GM23248 (cell line): Measurements from ENCODE around the gene PRR5L. TPM values are rescaled to one million over a fixed set of nuclear protein-coding genes. Genes with fewer than 3 reads are reported as not detected.

Experiments
- DNase-seq: peaks from one replicate; pipeline ENCODE4 v3.0.0-alpha.2; 2015
- H2AFZ ChIP-seq: fragments of 200-600 bp; sonication (generic); 2 replicates; pipeline ENCODE4 v1.6.1; 2016; ENCODE audit warnings: antibody characterized with exemption
- H3F3A ChIP-seq: fragments of 200-600 bp; sonication (generic); 2 replicates; pipeline ENCODE4 v1.6.1; 2016; ENCODE audit warnings: mild to moderate bottlenecking, antibody characterized with exemption, mixed run types; ENCODE audit not compliant: insufficient read depth
- H3K27ac ChIP-seq: fragments of 200-600 bp; sonication (generic); 2 replicates; pipeline ENCODE4 v1.5.1; 2016; ENCODE audit warnings: mild to moderate bottlenecking
- H3K27me3 ChIP-seq: fragments of 200-600 bp; sonication (generic); replicated peaks from 2 replicates; pipeline ENCODE4 v1.6.1; 2016; ENCODE audit warnings: mild to moderate bottlenecking; ENCODE audit not compliant: insufficient read depth
- H3K36me3 ChIP-seq: fragments of 200-600 bp; sonication (generic); 2 replicates; pipeline ENCODE4 v1.6.1; 2016; ENCODE audit warnings: low read depth, mild to moderate bottlenecking
- H3K4me1 ChIP-seq: fragments of 200-600 bp; sonication (generic); 2 replicates; pipeline ENCODE4 v1.6.1; 2016; ENCODE audit warnings: mild to moderate bottlenecking; ENCODE audit not compliant: insufficient read depth
- H3K4me2 ChIP-seq: fragments of 200-600 bp; sonication (generic); one replicate; pipeline ENCODE4 v1.6.1; 2016; ENCODE audit warnings: mild to moderate bottlenecking; ENCODE audit not compliant: unreplicated experiment
- H3K4me3 ChIP-seq: fragments of 200-600 bp; sonication (generic); 2 replicates; pipeline ENCODE4 v1.5.1; 2016; ENCODE audit warnings: mild to moderate bottlenecking
- H3K79me2 ChIP-seq: fragments of 200-600 bp; sonication (generic); 2 replicates; pipeline ENCODE4 v1.6.1; 2016; ENCODE audit warnings: mild to moderate bottlenecking; ENCODE audit not compliant: insufficient read depth
- H3K9ac ChIP-seq: fragments of 200-600 bp; sonication (generic); 2 replicates; pipeline ENCODE4 v1.6.1; 2016; ENCODE audit warnings: mild to moderate bottlenecking
- H3K9me2 ChIP-seq: fragments of 200-600 bp; sonication (generic); 2 replicates; pipeline ENCODE4 v1.6.1; 2016; ENCODE audit warnings: mixed run types, mild to moderate bottlenecking, moderate library complexity; ENCODE audit not compliant: insufficient read depth
- H3K9me3 ChIP-seq: fragments of 200-600 bp; sonication (generic); one replicate; pipeline ENCODE4 v1.6.1; 2017; ENCODE audit warnings: low read depth
- H4K20me1 ChIP-seq: fragments of 200-600 bp; sonication (generic); 2 replicates; pipeline ENCODE4 v1.6.0; 2016; ENCODE audit not compliant: insufficient read depth
- EZH2 ChIP-seq: fragments of 200-600 bp; sonication (generic); IDR thresholded peaks from 2 replicates; pipeline ENCODE4 v1.6.1; 2018; ENCODE audit warnings: antibody characterized with exemption, mild to moderate bottlenecking; ENCODE audit not compliant: insufficient read depth, poor library complexity, severe bottlenecking
- EZH2phosphoT487 ChIP-seq: fragments of 200-600 bp; sonication (generic); IDR thresholded peaks from 2 replicates; pipeline ENCODE4 v1.6.1; 2018; ENCODE audit warnings: antibody characterized with exemption, moderate library complexity, mild to moderate bottlenecking, low read depth; ENCODE audit not compliant: insufficient read depth
- WGBS, 2 experiments: methylation state at CpG; one replicate each; pipeline ENCODE4 v1.1.6; 2015 to 2017; ENCODE audit warnings: low lambda C conversion rate in 2 of 2, low coverage in 1 of 2; ENCODE audit errors: missing lambda C conversion rate in 2 of 2; 5-methylcytosine and 5-hydroxymethylcytosine counted together
- in situ Hi-C: fragments of 300-500 bp; cut with MboI; formaldehyde crosslinking; loops from 2 replicates; pipeline ENCODE4 v1.15.0; 2020
- polyA plus RNA-seq: library from polyadenylated mRNA; unstranded; fragments of >200 nt; fragmentation: Nextera tagmentation; extraction: Ambion mirVana; gene quantifications from 2 replicates; pipeline ENCODE4 v1.2.1, GENCODE V29; 2016
- total RNA-seq: library from RNA; depleted of rRNA; stranded (reverse); fragments of >200 nt; shearing (Covaris generic); gene quantifications from 2 replicates; pipeline ENCODE4 v1.2.3, GENCODE V29; 2014

The PRR5L gene
- total and polyA plus RNA-seq, 2 experiments from 2014 or later, result 9.0 to 29.8 TPM

DNA sequence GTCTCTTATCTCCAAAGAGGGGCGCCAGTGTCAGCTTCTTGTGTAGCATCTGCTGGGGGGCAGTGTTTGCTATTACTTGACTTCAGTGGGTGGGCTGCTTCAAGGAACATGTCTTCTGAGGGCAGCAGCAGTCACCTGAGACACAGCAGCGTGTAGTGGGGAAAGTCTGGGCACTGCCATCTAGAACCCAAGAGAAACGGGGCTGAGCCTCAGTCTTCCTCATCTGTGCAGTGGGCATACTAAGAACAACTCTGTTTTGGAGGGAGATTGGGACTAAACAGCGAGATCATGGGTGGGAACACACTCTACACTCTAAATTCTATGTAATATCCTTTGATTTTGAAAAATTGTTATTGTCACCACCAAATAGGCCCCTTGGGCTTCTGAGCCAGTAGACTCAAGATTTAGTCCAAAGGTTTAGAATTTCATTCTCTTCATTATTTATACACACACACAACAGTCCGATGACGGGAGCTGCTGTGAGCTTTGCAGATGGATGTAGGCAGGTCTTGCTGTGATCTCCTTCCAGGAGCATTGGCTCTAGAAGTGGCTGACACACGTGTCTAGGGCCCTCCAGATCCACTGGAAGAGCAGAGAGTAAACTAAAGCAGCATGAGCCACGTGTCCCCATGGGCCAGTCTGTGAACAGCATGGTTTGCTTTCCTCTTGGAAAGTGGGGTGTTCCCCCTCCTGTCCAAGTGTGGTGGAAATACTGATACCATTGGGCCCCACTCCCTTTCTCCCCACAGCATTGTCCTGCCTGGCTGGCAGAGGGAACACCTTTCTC is 162.2 kb downstream of the PRR5L start:
- no peak overlapping the region for H3K4me2 ChIP-seq
- no peak overlapping the region for H3K4me3 ChIP-seq
- 84% methylated on average over 8 of the region's 8 CpGs for WGBS, 2 experiments
- peaks cover 20% of the 10 kb centered on the region for H3F3A ChIP-seq
- H3K9me2 ChIP-seq, result no peaks in the 10 kb centered on the region
- H2AFZ ChIP-seq, result no peak overlapping the region
- no peaks in the 10 kb centered on the region for H4K20me1 ChIP-seq
- no peaks in the 10 kb centered on the region for H3K27me3 ChIP-seq
- in situ Hi-C loops, result no loop called here
- TF ChIP-seq EZH2, result no peak
- no peak for TF ChIP-seq EZH2phosphoT487
- peaks cover 33% of the 10 kb centered on the region for H3K4me1 ChIP-seq
- H3K79me2 ChIP-seq, result no peaks in the 10 kb centered on the region
- H3K9ac ChIP-seq, result no peak overlapping the region
- H3K36me3 ChIP-seq, result no peaks in the 10 kb centered on the region
- no peak overlapping the region for H3K27ac ChIP-seq
- H3K9me3 ChIP-seq, result no peaks in the 10 kb centered on the region
- DNase-seq, result no peak

DNA sequence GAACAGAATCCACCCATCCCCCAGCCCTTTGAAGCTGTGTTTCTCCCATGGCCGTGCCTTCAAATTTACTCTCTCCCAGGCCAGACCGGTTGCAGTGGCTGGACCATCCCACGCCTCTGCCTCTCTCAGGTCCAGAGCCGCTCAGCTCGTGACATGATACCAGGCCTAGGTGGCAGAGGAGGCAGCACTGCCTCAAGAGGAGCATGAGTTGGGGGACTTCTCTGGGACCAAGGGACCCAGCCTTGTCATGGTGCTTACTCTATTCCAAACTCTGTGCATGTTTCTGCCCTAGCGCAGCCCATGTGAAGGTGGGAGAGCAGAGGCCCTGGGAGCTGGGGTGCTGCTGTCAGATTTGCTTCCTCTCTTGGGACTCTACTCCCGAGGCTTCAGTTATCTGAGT is 163.0 kb downstream of the PRR5L start:
- H3K9me2 ChIP-seq, result no peaks in the 10 kb centered on the region
- no peaks in the 10 kb centered on the region for H3K27me3 ChIP-seq
- no peaks in the 10 kb centered on the region for H3K9me3 ChIP-seq
- no peaks in the 10 kb centered on the region for H3K79me2 ChIP-seq
- H3K4me1 ChIP-seq, result peaks cover 33% of the 10 kb centered on the region
- H3F3A ChIP-seq, result peaks cover 17% of the 10 kb centered on the region
- H3K9ac ChIP-seq, result no peak overlapping the region
- no peaks in the 10 kb centered on the region for H3K36me3 ChIP-seq
- H3K4me3 ChIP-seq, result no peak overlapping the region
- TF ChIP-seq EZH2 (no peak), EZH2phosphoT487 (no peak)
- H4K20me1 ChIP-seq, result no peaks in the 10 kb centered on the region
- no peak overlapping the region for H3K4me2 ChIP-seq
- H3K27ac ChIP-seq, result no peak overlapping the region
- 94 to 98% methylated on average over 7 of the region's 7 CpGs for WGBS, 2 experiments
- in situ Hi-C loops, result no loop called here
- H2AFZ ChIP-seq, result no peak overlapping the region
- no peak for DNase-seq

- Histone ChIP-seq H3K4me3 (no peak overlapping the region), H3K9me3 (no peaks in the 10 kb centered on the region), H3F3A (peaks cover 14% of the 10 kb centered on the region), H3K9me2 (no peaks in the 10 kb centered on the region), H3K4me2 (no peak overlapping the region), H3K9ac (no peak overlapping the region), H3K36me3 (0 out of 2 replicates have a peak, but pooled peaks cover 3% of the 10 kb centered on the region), H2AFZ (no peak overlapping the region), H3K79me2 (no peaks in the 10 kb centered on the region), H4K20me1 (no peaks in the 10 kb centered on the region), H3K27ac (no peak overlapping the region), H3K27me3 (no peaks in the 10 kb centered on the region), H3K4me1 (peaks cover 28% of the 10 kb centered on the region)
- TF ChIP-seq EZH2 (no peak), EZH2phosphoT487 (no peak)
- in situ Hi-C loops, result no loop called here
- 87% methylated on average over 8 to 10 of the region's 10 CpGs for WGBS, 2 experiments
- no peak for DNase-seq
Observed at GRCh38 chr11:36460220-36460619, 164.1 kb downstream of the PRR5L start.

DNA sequence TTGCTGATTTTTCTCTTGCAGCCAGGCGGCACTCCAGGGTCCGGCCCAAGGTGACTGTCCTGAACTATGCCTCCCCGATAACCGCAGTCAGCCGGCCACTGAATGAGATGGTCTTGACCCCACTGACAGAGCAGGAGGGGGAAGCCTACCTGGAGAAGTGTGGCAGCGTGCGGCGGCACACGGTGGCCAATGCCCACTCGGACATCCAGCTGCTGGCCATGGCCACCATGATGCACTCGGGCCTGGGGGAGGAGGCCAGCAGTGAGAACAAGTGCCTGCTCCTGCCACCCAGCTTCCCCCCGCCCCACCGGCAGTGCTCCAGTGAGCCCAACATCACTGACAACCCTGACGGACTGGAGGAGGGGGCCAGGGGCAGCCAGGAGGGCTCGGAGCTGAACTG is 166.2 kb downstream of the PRR5L start:
- in situ Hi-C loops, result no loop called here
- TF ChIP-seq EZH2phosphoT487 (no peak), EZH2 (no peak)

More for the DNA sequence above, 166.2 kb downstream of the PRR5L start:
- H3K9ac ChIP-seq, result no peak overlapping the region
- H3K79me2 ChIP-seq, result no peaks in the 10 kb centered on the region
- H3K9me2 ChIP-seq, result no peaks in the 10 kb centered on the region
- no peaks in the 10 kb centered on the region for H3K27me3 ChIP-seq
- H3K4me3 ChIP-seq, result no peak overlapping the region
- no peaks in the 10 kb centered on the region for H3K9me3 ChIP-seq
- H3F3A ChIP-seq, result no peaks in the 10 kb centered on the region
- 95 to 98% methylated on average over 13 to 15 of the region's 15 CpGs for WGBS, 2 experiments
- H3K36me3 ChIP-seq, result 0 out of 2 replicates have a peak, but pooled peaks cover 3% of the 10 kb centered on the region
- no peak overlapping the region for H3K27ac ChIP-seq
- peaks cover 11% of the 10 kb centered on the region for H3K4me1 ChIP-seq
- H2AFZ ChIP-seq, result no peak overlapping the region
- H3K4me2 ChIP-seq, result no peak overlapping the region
- no peak for DNase-seq
- no peaks in the 10 kb centered on the region for H4K20me1 ChIP-seq
